Neural progenitor cell (in vitro differentiated cells): ENCODE data around the gene APOB. TPM values are rescaled to one million over a fixed set of nuclear protein-coding genes. Genes with fewer than 3 reads are reported as not detected.

Source experiments
- DNase-seq: peaks from one replicate; pipeline ENCODE4 v3.0.0-alpha.2; 2016; ENCODE audit warnings: low spot score
- H2AFZ ChIP-seq: fragments of 200-600 bp; sonication (generic); replicated peaks from 2 replicates; pipeline ENCODE4 v1.6.1; 2016; ENCODE audit warnings: antibody characterized with exemption
- H3F3A ChIP-seq: fragments of 200-600 bp; sonication (generic); 2 replicates; pipeline ENCODE4 v1.6.1; 2016; ENCODE audit warnings: antibody characterized with exemption, low read depth
- H3K27ac ChIP-seq: fragments of 200-600 bp; sonication (generic); 2 replicates; pipeline ENCODE4 v1.5.1; 2016; ENCODE audit warnings: mild to moderate bottlenecking
- H3K27me3 ChIP-seq: fragments of 200-600 bp; sonication (generic); 2 replicates; pipeline ENCODE4 v1.6.1; 2016; ENCODE audit warnings: mild to moderate bottlenecking, moderate library complexity
- H3K36me3 ChIP-seq: fragments of 200-600 bp; sonication (generic); 2 replicates; pipeline ENCODE4 v1.5.1; 2016
- H3K4me1 ChIP-seq: fragments of 200-600 bp; sonication (generic); 2 replicates; pipeline ENCODE4 v1.6.1; 2016; ENCODE audit warnings: mixed run types
- H3K4me2 ChIP-seq: fragments of 200-600 bp; sonication (generic); 2 replicates; pipeline ENCODE4 v1.6.1; 2016
- H3K4me3 ChIP-seq: fragments of 200-600 bp; sonication (generic); 2 replicates; pipeline ENCODE4 v1.5.1; 2016
- H3K79me2 ChIP-seq: fragments of 200-600 bp; sonication (generic); 2 replicates; pipeline ENCODE4 v1.6.1; 2016; ENCODE audit warnings: low read depth
- H3K9ac ChIP-seq: fragments of 200-600 bp; sonication (generic); 2 replicates; pipeline ENCODE4 v1.6.1; 2016
- H3K9me3 ChIP-seq: fragments of 200-600 bp; sonication (generic); 2 replicates; pipeline ENCODE4 v1.5.1; 2016; ENCODE audit warnings: low read depth
- H4K20me1 ChIP-seq: fragments of 200-600 bp; sonication (generic); 2 replicates; pipeline ENCODE4 v1.6.1; 2016; ENCODE audit warnings: low read depth
- H3K27ac Mint-ChIP-seq: 3 replicates; pipeline ENCODE4 v1.8.0; 2021; ENCODE audit warnings: mixed read lengths
- H3K27me3 Mint-ChIP-seq: 2 replicates; pipeline ENCODE4 v1.8.0; 2022; ENCODE audit warnings: low read depth, mild to moderate bottlenecking, inconsistent platforms, moderate library complexity, mixed read lengths; ENCODE audit not compliant: insufficient read depth
- H3K36me3 Mint-ChIP-seq: 3 replicates; pipeline ENCODE4 v1.8.0; 2021; ENCODE audit warnings: mixed read lengths
- H3K4me1 Mint-ChIP-seq: 3 replicates; pipeline ENCODE4 v1.8.0; 2021; ENCODE audit warnings: mixed read lengths
- H3K4me3 Mint-ChIP-seq: 3 replicates; pipeline ENCODE4 v1.8.0; 2021; ENCODE audit warnings: mild to moderate bottlenecking, moderate library complexity, mixed read lengths
- H3K9me3 Mint-ChIP-seq: 3 replicates; pipeline ENCODE4 v1.8.0; 2020; ENCODE audit warnings: mixed read lengths
- EZH2 ChIP-seq: fragments of 200-600 bp; sonication (generic); IDR thresholded peaks from 2 replicates; pipeline ENCODE4 v1.6.1; 2017; ENCODE audit warnings: antibody characterized with exemption, mild to moderate bottlenecking, moderate library complexity
- EZH2phosphoT487 ChIP-seq: fragments of 200-600 bp; sonication (generic); IDR thresholded peaks from 2 replicates; pipeline ENCODE4 v1.6.1; 2017; ENCODE audit warnings: antibody characterized with exemption
- total RNA-seq: library from RNA; depleted of rRNA; stranded (reverse); fragments of >200 nt; gene quantifications from 2 replicates; pipeline ENCODE4 v1.2.3, GENCODE V29; 2015; ENCODE audit warnings: low replicate concordance
- TF ChIP-seq, protein P1 (sequence below): fragments of 200-600 bp; sonication (generic); IDR thresholded peaks from 2 replicates; pipeline ENCODE4 v1.5.1; 2017; ENCODE audit warnings: antibody characterized with exemption, mild to moderate bottlenecking

Gene APOB
- total RNA-seq, 1 donor from 2014 or later, result 0.47 TPM

DNA sequence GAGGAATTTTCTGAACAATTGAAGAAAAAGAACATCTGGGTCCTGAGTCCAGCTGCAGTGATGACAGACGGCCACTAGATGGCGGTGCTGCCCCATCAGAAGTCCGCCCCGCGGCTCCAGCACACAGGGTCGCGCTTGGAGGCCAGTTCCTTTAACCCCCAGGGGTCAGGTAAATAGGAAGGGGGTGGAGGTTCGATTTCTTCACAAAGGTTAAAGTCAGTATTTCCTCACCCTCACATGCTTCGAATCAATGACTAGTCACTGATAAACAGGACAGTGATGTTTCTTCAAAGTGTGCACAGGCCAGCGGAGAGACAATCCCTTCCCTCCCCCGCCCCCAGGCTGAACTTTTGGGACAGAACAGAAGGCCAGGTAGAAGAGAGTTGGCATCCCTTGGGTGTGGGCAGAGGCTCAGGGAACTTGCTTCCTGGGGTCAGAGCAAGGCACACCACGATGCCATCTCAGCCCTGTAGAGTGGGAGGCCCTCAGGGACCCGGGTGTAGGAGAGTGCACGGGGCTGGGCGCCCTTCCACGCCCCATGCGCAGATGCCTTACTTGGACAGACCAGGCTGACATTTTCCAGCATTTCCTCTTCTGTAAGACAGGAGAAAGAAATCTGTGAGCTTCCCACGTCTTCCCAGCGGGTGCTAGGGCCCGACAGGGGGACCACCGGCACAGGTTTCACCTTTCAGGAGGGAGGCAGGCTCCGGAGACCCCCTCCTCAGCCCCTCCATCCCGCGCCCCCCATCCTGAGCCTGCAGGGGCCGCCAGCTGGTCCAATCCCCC lies 722 bp downstream of the APOB start:
- Mint-ChIP-seq H3K27me3 (peaks cover 4% of the 10 kb centered on the region), H3K9me3 (no peaks in the 10 kb centered on the region), H3K27ac (no peak overlapping the region), H3K4me3 (peak overlapping the region; percentile 49), H3K4me1 (peaks cover 7% of the 10 kb centered on the region), H3K36me3 (no peaks in the 10 kb centered on the region)
- Histone ChIP-seq H3K9me3 (no peaks in the 10 kb centered on the region), H2AFZ (peak overlapping the region; percentile 95), H3K9ac (no peak overlapping the region), H3K27me3 (peaks cover 19% of the 10 kb centered on the region), H4K20me1 (no peaks in the 10 kb centered on the region), H3K4me2 (peak overlapping the region; percentile 87), H3K4me1 (peaks cover 6% of the 10 kb centered on the region), H3K4me3 (peak overlapping the region; percentile 49), H3K36me3 (no peaks in the 10 kb centered on the region), H3K79me2 (no peaks in the 10 kb centered on the region), H3K27ac (no peak overlapping the region), H3F3A (no peaks in the 10 kb centered on the region)
- TF ChIP-seq EZH2 (no peak), EZH2phosphoT487 (no peak)
- TF ChIP-seq, protein P1, sequence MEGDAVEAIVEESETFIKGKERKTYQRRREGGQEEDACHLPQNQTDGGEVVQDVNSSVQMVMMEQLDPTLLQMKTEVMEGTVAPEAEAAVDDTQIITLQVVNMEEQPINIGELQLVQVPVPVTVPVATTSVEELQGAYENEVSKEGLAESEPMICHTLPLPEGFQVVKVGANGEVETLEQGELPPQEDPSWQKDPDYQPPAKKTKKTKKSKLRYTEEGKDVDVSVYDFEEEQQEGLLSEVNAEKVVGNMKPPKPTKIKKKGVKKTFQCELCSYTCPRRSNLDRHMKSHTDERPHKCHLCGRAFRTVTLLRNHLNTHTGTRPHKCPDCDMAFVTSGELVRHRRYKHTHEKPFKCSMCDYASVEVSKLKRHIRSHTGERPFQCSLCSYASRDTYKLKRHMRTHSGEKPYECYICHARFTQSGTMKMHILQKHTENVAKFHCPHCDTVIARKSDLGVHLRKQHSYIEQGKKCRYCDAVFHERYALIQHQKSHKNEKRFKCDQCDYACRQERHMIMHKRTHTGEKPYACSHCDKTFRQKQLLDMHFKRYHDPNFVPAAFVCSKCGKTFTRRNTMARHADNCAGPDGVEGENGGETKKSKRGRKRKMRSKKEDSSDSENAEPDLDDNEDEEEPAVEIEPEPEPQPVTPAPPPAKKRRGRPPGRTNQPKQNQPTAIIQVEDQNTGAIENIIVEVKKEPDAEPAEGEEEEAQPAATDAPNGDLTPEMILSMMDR, result peak; percentile 100
- peak; percentile 91 for DNase-seq

DNA sequence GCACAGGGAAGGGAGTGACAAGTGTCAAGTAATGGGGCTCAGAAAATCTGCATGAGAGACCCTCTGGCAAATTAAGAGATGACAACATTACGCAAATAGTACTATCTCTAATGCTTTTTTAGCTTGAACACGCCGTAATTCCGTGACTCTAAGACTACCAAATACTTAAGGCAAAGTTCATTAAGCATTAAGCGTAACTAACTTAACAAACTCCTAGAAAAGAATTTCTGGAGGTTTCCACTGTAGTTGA lies 1.2 kb downstream of the APOB start:
- Histone ChIP-seq H4K20me1 (no peaks in the 10 kb centered on the region), H2AFZ (no peak overlapping the region), H3K9ac (no peak overlapping the region), H3K79me2 (no peaks in the 10 kb centered on the region), H3K27me3 (peaks cover 19% of the 10 kb centered on the region), H3K27ac (no peak overlapping the region), H3K4me1 (peaks cover 6% of the 10 kb centered on the region), H3K4me2 (no peak overlapping the region), H3F3A (no peaks in the 10 kb centered on the region), H3K36me3 (no peaks in the 10 kb centered on the region), H3K4me3 (no peak overlapping the region), H3K9me3 (no peaks in the 10 kb centered on the region)
- H3K9me3 Mint-ChIP-seq, result no peaks in the 10 kb centered on the region
- no peak for TF ChIP-seq EZH2
- H3K4me3 Mint-ChIP-seq, result no peak overlapping the region
- no peaks in the 10 kb centered on the region for H3K36me3 Mint-ChIP-seq
- peak overlapping the region; percentile 58 for H3K27ac Mint-ChIP-seq
- peaks cover 7% of the 10 kb centered on the region for H3K4me1 Mint-ChIP-seq
- peaks cover 4% of the 10 kb centered on the region for H3K27me3 Mint-ChIP-seq
- no peak for DNase-seq

DNA sequence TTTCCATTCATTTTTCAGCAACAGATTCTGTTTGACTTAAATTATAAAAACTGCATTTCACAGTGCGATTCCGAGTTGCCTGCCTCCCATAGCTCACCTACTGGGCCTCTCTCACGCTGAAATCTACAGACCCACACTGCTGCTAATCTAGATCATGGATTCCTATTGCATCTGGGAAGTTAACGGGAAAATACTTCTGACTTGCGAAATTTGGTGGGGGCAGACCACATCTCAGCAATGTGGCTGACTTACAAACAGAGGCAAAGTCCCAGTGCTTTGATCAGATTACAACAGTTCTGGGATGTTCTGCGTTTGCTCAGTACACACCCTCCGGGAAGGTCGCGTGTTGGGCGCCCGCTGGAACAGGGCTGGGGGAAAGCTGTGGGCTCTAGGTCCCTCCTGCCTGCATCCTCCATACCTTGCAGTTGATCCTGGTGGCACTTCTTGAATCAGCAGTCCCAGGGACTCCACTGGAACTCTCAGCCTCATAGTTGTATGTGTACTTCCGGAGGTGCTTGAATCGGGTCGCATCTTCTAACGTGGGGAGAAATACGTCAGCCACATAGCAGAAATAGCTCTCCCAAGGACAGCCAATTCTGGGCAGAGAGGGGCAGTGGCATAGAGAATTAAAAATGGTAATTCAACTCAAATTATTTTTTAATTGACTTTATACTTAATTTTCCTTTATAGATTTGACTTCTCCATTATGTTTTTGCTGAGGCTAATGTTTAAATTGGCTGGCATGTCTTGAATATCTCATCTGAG lies 1.7 kb downstream of the APOB start:
- no peak overlapping the region for H3K27ac ChIP-seq
- Mint-ChIP-seq H3K4me1 (peaks cover 7% of the 10 kb centered on the region), H3K27me3 (peaks cover 4% of the 10 kb centered on the region), H3K27ac (peak overlapping the region; percentile 58), H3K9me3 (no peaks in the 10 kb centered on the region), H3K4me3 (no peak overlapping the region), H3K36me3 (no peaks in the 10 kb centered on the region)
- H3K4me1 ChIP-seq, result peaks cover 6% of the 10 kb centered on the region
- H3F3A ChIP-seq, result no peaks in the 10 kb centered on the region
- H3K27me3 ChIP-seq, result peaks cover 19% of the 10 kb centered on the region
- no peaks in the 10 kb centered on the region for H3K9me3 ChIP-seq
- H3K79me2 ChIP-seq, result no peaks in the 10 kb centered on the region
- no peak overlapping the region for H3K9ac ChIP-seq
- DNase-seq, result no peak
- H4K20me1 ChIP-seq, result no peaks in the 10 kb centered on the region
- H3K36me3 ChIP-seq, result no peaks in the 10 kb centered on the region
- H2AFZ ChIP-seq, result no peak overlapping the region
- H3K4me3 ChIP-seq, result no peak overlapping the region
- H3K4me2 ChIP-seq, result no peak overlapping the region
- TF ChIP-seq EZH2, result no peak
- no peak for TF ChIP-seq EZH2phosphoT487
- TF ChIP-seq, protein P1, result no peak

DNA sequence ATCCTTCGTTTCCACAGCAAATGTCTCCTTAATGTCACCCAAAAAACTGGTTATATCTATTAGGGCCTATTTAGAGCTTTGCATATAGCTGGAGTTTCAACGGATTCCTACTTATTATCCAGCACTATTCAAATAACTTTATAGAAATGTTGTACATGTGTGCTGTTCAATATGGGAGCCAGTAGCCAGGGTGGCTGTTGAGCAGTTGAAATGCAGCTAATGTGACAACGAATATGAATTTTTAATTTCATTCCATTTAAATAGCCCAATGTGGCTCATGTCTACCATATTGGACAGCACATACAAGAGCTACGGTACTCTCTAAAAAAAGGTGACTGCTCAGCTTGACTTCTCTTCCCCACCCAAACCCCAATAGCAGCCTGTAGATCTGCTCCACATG lies 2.4 kb downstream of the APOB start:
- Histone ChIP-seq H3K9ac (no peak overlapping the region), H4K20me1 (no peaks in the 10 kb centered on the region), H2AFZ (no peak overlapping the region), H3F3A (no peaks in the 10 kb centered on the region), H3K4me3 (no peak overlapping the region), H3K4me2 (no peak overlapping the region), H3K4me1 (peaks cover 6% of the 10 kb centered on the region), H3K9me3 (no peaks in the 10 kb centered on the region), H3K27ac (no peak overlapping the region), H3K36me3 (no peaks in the 10 kb centered on the region), H3K27me3 (peaks cover 19% of the 10 kb centered on the region), H3K79me2 (no peaks in the 10 kb centered on the region)
- Mint-ChIP-seq H3K27ac (no peak overlapping the region), H3K36me3 (no peaks in the 10 kb centered on the region), H3K9me3 (no peaks in the 10 kb centered on the region), H3K4me1 (peaks cover 7% of the 10 kb centered on the region), H3K4me3 (no peak overlapping the region), H3K27me3 (peaks cover 4% of the 10 kb centered on the region)
- no peak for DNase-seq
- TF ChIP-seq, protein P1, result no peak
- TF ChIP-seq EZH2phosphoT487, result no peak
